GM18867 (cell line): ENCODE data around the gene EXOC4.

Source experiments
- ATAC-seq: cut with Tn5 transposase; IDR thresholded peaks from one replicate; pipeline ENCODE4 v1.9.1; 2021; ENCODE audit warnings: mild to moderate bottlenecking, moderate library complexity; ENCODE audit not compliant: unreplicated experiment

Gene EXOC4

DNA sequence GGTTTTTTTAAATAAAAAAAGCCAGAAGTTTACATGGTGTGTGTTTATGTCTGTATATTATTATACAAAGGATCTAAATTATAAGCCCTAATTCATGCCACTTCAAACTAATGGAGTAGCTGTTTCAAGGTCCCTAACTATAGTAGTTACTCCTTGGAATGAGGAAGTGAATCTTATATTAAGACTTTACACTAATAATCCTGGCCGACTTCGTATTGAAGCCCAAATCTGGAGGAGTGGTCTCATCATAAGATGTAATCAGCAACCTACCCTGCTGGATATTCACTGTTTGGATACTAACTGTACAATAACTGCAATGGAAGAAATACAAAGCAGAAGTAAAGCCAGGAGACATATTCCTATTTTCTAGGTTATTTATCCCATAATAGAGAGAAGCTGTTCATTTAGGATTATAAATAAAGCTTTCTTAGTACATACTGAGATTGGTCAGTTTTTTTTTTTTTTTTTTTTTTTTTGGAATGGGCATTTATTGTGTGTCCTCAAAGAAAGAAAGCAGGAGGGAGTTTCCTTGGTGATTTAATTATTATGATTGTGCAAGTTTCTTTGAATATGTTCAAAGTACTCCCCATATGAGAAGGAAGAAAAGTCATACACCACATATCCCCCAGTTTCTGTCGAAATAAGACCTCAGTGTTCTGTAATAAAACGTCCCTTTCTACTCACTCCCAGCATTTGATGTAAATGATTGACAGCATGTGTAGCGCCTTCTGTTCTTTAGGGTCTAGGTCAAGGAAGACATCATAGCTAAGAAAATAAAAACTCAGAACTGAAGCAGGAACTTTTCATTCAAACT is 397.8 kb downstream of the EXOC4 start:
- no peak for ATAC-seq

DNA sequence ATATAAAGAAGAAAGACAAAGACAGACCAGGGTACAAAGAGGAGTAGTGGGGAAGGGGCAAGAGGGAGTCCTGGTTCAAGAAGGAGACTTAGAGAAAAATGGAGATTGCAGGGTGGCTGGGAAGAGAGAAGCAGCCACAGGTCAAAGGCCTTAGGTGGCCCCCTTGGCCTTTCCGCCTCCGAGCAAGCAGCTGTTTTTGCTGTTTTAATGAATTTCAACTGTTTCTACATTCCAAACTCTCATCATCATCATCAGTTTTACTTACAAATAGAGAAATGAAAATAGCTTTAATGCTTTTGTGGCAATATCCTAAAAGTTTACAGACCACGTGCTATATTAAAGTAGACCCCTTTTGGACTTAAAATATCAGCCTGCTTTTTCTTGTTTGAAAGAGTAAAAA is 399.7 kb downstream of the EXOC4 start:
- ATAC-seq, result no peak

DNA sequence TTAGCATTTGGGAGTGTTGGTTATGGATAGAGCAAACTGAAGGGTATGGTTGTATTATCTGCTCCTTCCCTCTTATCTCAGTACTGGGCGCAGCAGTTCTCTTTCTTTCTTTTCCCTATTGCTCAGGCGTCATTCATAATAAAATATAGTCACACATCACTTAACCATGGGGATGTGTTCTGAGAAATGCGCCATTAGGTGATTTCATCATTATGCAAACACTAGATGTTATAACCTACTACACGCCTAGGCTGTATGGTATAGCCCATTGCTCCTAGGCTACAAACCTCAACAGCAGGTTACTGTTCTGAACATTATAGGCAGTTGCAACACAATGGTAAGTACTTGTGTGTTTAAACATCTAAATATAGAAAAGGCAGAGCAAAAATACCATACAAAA is 401.7 kb downstream of the EXOC4 start:
- ATAC-seq, result no peak

DNA sequence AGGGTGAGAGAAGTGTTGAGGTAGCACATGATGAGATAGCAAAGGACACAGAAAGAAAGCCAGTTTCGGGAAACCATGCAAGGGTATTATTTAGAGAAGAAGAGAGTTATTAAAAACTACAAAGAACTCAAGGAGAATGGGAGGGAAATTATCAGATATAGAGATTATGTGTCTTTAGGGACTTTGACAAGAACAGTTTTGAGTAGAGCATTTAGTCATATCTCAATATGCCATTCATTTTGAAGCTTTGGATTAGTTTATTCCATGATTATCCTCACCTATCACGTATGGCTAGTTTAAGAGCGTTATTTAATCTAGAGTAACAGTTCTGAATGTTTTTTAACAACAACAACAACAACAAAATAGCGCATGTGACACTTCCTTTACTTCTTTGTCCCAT is 409.4 kb downstream of the EXOC4 start:
- no peak for ATAC-seq

DNA sequence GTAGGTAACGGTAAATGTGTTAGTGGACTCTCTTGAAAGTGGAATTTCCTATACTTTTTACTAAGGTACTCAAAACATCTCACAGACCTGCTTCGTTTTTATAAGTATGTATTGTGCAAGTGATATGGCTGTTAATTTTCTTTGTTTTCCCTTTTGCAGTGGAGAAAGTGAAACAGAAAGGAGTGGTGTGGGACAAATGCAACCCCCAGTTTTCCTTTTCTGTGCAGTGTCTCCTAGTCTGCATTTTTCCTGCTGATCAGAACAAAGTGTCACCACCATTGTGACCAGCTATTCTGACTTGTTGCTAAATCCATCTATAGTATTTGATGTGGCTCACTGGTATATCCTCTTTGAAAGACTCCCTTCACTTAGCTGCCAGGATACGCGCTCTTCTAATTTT is 410.0 kb downstream of the EXOC4 start:
- ATAC-seq, result no peak

DNA sequence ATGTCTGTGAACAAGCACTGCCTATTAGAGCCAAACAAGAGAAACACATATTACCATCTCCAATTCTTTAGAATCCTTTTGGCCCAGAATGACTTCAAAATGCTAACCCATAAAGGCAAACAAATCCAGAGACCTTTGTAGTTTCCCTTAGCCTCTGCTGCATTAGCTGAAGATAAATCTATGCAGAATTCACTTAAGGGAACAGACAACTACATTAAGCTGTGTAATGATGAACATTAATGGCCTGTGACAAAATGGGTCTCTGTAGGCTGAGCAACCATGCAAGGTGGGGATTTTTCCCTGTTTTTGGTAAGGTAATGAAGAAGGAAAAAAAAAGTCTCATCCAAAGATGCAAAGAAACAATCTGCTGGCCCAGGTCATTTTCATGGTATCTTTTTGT is 411.6 kb downstream of the EXOC4 start:
- no peak for ATAC-seq

DNA sequence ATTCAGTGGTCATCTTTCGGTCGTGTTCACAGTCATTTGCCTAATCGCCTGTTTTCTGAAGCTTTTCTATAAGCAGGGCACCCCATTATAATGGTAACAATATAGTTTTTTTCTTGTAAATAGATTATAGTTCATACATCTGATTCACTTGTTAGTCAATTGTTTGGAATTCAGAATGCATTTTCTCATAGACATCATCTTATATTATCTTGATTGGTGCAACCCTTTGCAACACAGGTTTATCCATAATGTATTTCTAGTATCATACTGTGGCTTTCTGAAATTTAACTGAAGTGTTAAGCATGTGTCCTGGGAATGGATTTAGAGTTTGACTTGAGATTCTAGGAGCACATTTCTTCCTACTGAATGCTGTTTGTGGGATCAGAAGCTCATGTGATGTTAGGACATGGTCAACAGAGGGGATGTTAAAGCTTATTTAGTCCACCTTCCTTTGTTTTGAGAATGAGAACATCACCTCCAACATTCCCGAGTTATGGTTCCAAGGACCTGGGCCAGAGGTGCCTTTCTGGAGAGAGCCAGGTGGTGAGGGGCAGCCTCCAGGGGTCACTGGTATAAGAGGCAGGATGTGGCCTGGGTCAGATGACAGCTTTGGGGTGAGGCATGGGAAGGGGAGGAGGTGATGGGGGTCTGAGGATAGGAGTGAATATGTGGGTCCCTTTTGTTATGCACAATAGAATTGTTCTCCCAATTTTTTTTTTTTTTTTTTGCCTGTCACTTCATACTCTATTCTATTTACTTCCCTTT is 415.6 kb downstream of the EXOC4 start:
- ATAC-seq, result no peak

DNA sequence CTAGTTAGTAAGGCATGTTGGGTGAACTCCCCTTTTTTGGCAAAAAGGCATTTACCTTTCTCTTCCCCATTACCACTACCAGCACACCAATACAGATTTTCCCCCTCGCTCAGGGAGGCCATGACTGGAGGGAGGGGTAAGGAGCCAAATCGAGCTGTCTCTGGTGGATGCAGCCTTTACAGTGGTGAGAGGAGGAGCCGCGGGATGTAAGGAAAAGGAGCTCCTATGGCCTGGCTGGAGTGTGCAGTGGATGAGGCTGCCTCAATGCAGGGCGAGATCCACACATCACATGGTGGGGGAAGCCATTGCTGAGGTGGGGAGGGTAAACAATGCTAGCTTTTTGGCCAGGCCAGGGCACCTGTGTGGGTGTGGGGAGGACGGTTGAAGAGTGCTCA is 416.2 kb downstream of the EXOC4 start:
- no peak for ATAC-seq

DNA sequence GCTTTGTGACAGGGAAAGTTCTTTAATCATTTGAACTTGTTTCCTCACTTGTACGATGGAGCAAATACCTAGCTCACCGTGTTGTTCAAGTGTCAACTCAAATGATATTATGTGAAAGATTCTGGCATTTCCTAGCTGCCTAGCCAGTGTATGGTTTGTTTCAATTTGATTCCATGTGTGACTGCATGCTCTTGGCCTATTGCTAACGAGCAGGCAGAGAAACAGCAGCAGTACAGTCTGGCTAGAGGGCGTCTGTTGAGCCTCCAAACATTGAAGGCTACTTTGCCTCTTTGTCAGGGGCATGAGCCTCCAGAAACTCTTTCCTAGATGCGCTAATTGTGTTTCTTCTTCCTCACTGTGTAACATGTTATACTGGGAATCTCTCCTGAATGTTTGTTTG is 417.4 kb downstream of the EXOC4 start:
- no peak for ATAC-seq

DNA sequence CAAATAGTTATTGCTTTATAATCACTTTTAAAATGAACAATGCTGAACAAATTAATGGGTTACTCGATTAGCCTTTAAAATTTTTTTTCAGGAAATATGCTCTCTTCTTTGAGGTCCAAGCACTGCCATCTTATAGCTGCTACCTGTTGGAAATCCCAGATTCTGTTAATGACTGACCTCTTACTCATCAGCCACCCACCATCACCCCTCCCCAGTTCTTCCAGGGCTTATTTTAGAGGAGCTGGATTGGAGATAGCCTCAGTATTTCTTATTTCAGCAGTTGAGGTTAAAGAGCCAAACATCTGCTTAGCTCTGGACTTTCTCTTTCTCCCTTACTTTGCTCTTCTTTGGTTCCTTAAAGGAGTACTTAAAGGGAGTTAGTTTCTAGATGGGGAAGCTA is 420.0 kb downstream of the EXOC4 start:
- ATAC-seq, result no peak

DNA sequence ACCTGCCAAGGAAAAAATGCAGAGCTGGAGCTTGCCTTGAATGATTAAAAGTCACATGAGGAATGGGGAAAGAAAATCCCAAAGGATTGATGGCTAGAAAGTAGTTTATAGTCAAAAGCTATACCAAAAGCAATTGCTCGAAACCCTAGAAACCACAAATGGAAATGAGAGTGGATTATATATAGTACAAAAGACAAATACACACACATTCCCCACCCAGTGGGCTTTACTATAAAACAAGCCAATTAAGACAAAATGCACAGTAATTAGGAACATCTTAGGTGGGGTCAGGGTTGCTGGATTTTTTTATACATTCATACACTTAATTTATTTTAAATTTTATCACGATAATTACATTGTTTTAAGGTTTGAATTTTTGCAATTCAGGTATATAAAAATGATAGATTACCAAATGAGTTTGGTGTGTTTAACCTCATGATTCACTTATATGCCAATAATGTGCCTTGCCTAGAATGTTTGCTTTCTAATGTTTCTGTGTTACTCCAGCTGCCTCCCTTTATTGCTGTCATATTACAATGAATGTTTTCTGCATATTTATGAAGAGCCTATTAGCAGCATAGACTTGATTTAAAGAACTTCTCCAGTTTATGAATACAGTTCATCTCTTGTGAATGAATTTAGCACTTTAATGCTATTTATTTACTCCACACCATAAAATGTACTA is 421.3 kb downstream of the EXOC4 start:
- no peak for ATAC-seq

DNA sequence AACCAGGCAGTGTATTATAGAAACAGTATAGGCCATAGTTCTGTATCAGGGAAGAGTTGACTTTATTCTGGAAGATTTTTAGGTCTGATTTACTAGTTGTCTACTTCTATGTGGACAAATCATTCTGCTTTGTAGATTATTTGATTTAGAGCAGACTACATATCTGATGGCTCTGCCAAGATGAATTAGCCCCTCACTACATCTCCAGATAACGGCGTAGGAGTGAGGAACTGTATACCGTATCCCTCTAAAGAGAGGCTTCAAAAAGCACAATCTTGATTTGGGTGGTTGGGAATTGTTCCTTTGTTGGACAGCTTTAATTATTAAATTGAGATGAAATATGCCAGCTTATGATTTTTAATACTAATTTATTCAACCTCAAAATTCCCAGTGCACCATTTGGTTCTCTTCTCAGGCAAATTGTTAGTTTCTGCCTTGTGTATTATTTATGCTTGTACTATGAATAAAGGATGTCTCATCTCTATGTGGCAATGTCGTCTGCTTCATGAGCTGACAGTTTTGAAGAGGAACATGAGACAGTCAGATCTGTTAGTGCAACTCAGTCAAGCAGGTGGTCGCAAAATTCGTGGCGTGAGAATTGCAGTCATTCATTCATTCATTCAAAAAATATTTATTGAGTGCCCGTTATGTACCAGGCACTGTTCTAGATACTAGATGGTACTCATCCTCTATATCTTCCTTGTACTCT is 422.8 kb downstream of the EXOC4 start:
- no peak for ATAC-seq

DNA sequence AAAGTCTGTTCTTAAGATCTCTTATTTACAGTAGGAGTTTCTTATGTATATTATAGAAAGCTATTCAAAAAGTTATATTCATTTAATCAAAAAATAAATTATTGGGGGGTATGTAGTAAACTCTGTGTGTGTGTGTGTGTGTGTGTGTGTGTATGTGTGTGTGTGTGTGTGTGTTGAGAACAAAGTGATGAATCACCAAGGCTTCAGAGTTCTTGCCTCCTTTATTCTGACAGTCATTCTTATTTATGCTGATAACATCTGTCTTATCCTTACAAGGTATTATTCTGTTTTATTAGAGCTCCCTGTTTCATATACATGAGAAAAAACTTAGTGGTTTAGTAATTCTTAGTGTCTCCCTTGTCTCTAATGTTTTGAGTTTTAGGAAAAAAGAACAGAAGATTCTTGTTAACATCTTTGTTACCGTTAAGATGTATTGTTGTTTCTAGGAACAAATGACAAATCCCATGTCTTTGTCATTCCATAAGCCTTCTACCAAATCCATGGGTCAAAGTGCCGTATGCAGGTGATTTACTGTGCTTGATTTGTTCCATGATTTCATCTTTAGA is 424.0 kb downstream of the EXOC4 start:
- ATAC-seq, result no peak

DNA sequence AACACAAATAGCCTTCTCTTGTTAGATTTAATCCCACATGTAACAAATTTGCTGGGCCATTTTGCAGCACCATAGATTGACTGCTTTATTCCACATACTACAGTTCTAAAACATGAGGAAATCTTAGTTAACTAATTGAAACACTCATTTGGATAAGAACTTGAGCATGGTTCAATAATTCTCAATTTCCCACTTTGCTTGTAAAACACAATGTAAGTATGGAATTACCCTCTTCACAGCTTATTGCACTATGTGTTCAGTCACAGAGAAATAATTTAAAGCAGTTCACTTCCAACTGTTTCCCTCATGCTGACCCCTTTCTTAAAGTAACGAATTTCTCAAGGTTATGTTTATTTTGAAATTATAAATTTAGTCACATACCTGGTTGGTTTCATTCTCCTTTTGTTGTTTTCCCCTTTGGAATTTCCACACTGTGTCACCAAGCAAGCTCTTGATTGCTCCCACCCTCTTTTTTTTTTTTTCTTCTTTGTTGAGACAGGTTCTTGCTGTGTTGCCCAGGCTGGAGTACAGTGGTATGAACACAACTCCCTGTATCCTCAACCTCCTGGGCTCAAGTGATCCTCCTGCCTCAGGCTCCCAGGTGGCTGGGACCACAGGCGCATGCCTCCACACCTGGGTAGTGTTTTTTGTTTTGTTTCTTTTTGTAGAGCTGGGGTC is 425.4 kb downstream of the EXOC4 start:
- no peak for ATAC-seq

DNA sequence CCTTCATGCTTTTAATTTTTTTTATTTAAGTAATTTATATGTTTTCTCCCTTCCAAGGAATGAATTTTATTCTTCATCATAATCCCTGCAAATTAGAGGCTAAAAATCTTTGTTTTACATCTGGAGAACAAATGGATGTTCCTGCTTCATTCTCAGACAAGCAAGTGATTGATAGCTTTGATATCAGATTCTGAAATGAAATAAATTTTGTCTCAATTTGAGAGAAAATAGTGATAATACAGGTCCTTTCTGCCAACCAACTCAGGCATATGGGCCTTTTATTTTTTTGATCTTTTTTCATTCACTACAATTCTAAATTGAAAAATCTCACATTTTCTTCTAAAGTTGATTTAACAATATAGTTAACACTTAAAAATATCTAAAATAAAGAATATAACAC is 427.1 kb downstream of the EXOC4 start:
- no peak for ATAC-seq

DNA sequence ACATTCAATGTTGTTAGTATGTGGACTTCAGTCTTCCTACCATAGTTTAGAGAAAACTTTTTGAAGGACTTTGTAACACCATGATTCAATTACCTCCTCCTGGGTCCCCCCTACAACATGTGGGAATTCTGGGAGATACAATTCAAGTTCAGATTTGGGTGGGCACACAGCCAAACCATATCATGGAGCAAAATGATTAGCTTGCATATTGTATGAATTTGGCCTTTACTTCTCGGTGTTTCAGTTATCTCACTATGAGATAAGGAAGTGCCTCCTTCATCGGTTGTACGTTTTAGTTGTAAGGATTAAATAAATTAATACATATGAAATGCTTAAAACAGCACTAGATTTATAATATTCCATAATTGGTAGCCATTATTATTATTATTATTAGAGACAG is 428.7 kb downstream of the EXOC4 start:
- ATAC-seq, result no peak

DNA sequence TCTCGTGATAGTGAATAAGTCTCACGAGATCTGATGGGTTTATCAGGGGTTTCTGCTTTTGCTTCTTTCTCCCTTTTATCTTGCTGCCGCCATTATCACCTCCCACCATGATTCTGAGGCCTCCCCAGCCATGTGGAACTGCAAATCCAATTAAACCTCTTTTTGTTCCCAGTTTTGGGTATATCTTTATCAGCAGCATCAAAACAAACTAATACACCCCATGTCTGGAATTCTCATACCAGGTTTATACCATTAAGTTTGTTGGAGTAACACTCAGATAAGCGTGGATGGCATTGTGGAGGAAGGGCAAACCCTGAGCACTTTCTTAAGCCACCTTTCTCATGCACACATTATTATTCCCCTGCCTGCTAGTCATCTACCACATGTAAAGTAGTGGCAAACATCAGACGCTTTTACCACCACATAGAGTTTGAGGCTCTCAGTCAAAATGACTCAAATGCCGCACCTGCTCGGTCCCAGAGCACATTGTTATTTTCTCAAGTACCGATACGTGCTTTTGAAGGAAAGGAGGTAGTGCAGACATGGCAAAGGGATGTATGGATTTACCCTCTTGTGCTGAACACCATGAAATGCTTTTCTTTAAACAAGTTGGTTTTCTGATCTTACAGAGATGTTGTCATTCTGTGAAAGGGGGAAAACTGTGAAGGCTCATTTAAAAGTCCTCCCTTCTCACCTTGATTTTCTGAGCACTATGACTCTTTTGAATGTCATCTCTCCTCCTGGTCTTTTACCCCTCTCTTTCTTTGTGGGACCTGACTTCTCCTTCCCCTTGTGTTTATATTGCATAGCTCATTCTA is 429.7 kb downstream of the EXOC4 start:
- no peak for ATAC-seq

DNA sequence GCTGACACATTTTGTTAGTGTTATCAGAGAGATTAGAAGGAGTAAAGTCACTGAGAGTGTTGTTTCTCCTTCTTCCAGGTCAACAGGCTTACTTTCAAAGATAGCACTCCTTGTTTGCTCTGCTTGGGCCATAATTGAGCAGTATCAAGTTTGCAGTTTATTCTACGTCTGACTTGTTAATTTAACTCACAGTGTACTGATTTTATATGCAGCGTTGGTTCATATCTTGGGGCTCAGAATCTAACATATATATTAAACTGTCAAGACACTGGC is 430.2 kb downstream of the EXOC4 start:
- ATAC-seq, result no peak

DNA sequence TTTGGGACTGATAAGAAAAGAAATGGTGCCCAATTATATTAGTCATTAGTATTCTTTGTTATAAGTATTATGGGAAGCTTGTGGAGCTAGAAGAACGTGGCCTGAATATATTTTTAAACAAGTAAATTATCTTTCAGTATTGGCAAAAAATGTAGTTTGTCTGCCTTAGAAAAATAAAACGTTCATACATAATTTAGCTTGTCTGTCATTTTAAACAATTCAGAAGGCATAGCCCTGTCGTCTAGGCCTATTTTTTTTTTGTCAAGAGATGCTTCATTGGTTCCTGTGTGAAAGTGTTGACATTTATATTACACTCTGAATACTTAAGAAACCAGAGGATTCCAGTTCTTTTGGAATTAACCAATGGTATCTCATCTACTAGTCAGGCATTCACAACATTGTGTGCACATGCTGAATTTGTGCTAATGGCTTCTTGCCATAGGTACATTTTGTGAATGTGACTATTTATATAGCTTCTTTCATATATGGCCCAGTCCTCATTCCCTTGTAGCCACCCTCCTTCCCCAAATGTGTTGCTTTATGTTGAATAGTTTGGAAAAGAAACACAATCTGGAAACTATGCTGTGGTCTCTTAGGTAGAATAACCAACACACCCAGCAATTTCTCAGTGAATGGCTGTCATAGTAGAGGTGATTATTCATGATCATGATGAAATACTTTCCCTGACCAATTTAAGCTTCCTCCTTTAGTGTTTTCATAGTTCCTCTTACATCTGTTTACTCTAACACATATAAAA is 435.8 kb downstream of the EXOC4 start:
- ATAC-seq, result no peak
